GM12872 (cell line): ENCODE measurements around the gene LAMA4.

Experiments
- TF ChIP-seq, protein P1 (sequence below): IDR thresholded peaks from 3 replicates; pipeline ENCODE4 v1.5.1; 2011; ENCODE audit warnings: low read depth, mild to moderate bottlenecking, low read length, moderate library complexity; ENCODE audit not compliant: insufficient read depth

The LAMA4 gene

GRCh38 chr6:112190164-112190563, 64.2 kb downstream of the LAMA4 start:
- TF ChIP-seq, protein P1, sequence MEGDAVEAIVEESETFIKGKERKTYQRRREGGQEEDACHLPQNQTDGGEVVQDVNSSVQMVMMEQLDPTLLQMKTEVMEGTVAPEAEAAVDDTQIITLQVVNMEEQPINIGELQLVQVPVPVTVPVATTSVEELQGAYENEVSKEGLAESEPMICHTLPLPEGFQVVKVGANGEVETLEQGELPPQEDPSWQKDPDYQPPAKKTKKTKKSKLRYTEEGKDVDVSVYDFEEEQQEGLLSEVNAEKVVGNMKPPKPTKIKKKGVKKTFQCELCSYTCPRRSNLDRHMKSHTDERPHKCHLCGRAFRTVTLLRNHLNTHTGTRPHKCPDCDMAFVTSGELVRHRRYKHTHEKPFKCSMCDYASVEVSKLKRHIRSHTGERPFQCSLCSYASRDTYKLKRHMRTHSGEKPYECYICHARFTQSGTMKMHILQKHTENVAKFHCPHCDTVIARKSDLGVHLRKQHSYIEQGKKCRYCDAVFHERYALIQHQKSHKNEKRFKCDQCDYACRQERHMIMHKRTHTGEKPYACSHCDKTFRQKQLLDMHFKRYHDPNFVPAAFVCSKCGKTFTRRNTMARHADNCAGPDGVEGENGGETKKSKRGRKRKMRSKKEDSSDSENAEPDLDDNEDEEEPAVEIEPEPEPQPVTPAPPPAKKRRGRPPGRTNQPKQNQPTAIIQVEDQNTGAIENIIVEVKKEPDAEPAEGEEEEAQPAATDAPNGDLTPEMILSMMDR: no peak

GRCh38 chr6:112189494-112189893, 64.9 kb downstream of the LAMA4 start:
- TF ChIP-seq, protein P1: no peak

GRCh38 chr6:112188906-112189305, 65.5 kb downstream of the LAMA4 start:
- TF ChIP-seq, protein P1: no peak

- TF ChIP-seq, protein P1: no peak
These were observed 66.6 kb downstream of the LAMA4 start for GRCh38 chr6:112187736-112188135.

DNA sequence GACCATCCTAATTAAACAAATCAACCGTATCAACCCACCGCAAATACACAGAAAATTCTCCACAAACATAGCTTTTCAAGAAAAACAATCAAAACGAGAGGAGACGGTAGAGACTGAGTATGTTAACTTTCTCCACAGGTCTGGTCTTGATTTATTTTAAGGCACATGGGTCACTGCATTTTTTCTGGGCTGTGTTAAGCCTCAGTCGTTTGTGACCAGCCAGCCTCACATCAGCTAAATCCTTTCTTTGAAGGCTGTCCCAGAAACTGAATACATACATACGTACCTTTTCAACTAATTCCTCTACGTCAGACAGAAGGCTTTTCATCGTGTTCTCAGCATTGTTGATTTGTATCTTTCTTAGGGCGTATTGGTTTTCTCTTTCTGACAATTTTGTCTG, 69.4 kb downstream of the LAMA4 start:
- TF ChIP-seq, protein P1: no peak

- TF ChIP-seq, protein P1: no peak
These were observed 71.1 kb downstream of the LAMA4 start for GRCh38 chr6:112183271-112183671.

- TF ChIP-seq, protein P1: no peak
These were observed 73.2 kb downstream of the LAMA4 start for GRCh38 chr6:112181130-112181529.
